Liver (tissue), 9 donors: ENCODE data around the gene GPHA2. TPM values are rescaled to one million over a fixed set of nuclear protein-coding genes. Genes with fewer than 3 reads are reported as not detected.

ENCODE experiments used
- DNase-seq: peaks from one replicate; pipeline ENCODE4 v3.0.0-alpha.2; 2017; ENCODE audit warnings: low spot score
- H3K27ac ChIP-seq, 2 donors: one replicate each; pipeline ENCODE4 v1.7.0; 2013; ENCODE audit warnings: inconsistent platforms in 2 of 2, low read length in 2 of 2, control low read depth in 1 of 2, low read depth in 1 of 2, mild to moderate bottlenecking in 1 of 2
- H3K27me3 ChIP-seq, 4 donors: one replicate each; pipeline versions ENCODE4 v1.6.1 to v1.7.0; 2013; ENCODE audit warnings: low read length in 3 of 4, inconsistent platforms in 1 of 4, mild to moderate bottlenecking in 1 of 4, moderate library complexity in 1 of 4; ENCODE audit not compliant: control insufficient read depth in 4 of 4, insufficient read depth in 4 of 4
- H3K36me3 ChIP-seq, 4 donors: one replicate each; pipeline versions ENCODE4 v1.6.1 to v1.7.0; 2013; ENCODE audit warnings: low read length in 3 of 4, mild to moderate bottlenecking in 3 of 4, low read depth in 1 of 4, moderate library complexity in 1 of 4; ENCODE audit not compliant: control insufficient read depth in 4 of 4, insufficient read depth in 3 of 4
- H3K4me1 ChIP-seq, 4 donors: one replicate each; pipeline versions ENCODE4 v1.6.1 to v1.7.0; 2013; ENCODE audit warnings: low read length in 3 of 4, mild to moderate bottlenecking in 3 of 4, moderate library complexity in 1 of 4; ENCODE audit not compliant: control insufficient read depth in 4 of 4, insufficient read depth in 4 of 4
- H3K4me3 ChIP-seq, 3 donors: one replicate each; pipeline versions ENCODE4 v1.6.1 to v1.7.0; 2013; ENCODE audit warnings: low read length in 3 of 3, control low read depth in 1 of 3, low read depth in 1 of 3, mild to moderate bottlenecking in 1 of 3
- H3K9ac ChIP-seq, 2 donors: one replicate each; pipeline ENCODE4 v1.7.0; 2013; ENCODE audit warnings: low read length in 2 of 2, mild to moderate bottlenecking in 2 of 2, moderate library complexity in 2 of 2, control low read depth in 1 of 2, low read depth in 1 of 2
- H3K9me3 ChIP-seq, 4 donors: one replicate each; pipeline versions ENCODE4 v1.6.1 to v1.7.0; 2013; ENCODE audit warnings: low read length in 3 of 4; ENCODE audit not compliant: control insufficient read depth in 4 of 4
- EGR1 ChIP-seq, 2 donors: IDR thresholded peaks; 2 replicates each; pipeline ENCODE4 v1.6.1; 2016 to 2018; ENCODE audit warnings: antibody characterized with exemption in 2 of 2, low read depth in 2 of 2
- FOXA1 ChIP-seq: IDR thresholded peaks from 2 replicates; pipeline ENCODE4 v1.6.1; 2016; ENCODE audit warnings: antibody characterized with exemption
- FOXA2 ChIP-seq: IDR thresholded peaks from 2 replicates; pipeline ENCODE4 v1.6.1; 2016; ENCODE audit warnings: antibody characterized with exemption
- GABPA ChIP-seq, 2 donors: IDR thresholded peaks in 1 of 2; conservative IDR thresholded peaks in 1 of 2; 2 replicates each; pipeline ENCODE4 v1.6.1; 2016; ENCODE audit warnings: antibody characterized with exemption in 2 of 2, mild to moderate bottlenecking in 1 of 2, moderate library complexity in 1 of 2
- HNF4A ChIP-seq, 2 donors: conservative IDR thresholded peaks; 2 replicates each; pipeline ENCODE4 v1.6.1; 2016; ENCODE audit warnings: antibody characterized with exemption in 2 of 2, mild to moderate bottlenecking in 2 of 2
- HNF4G ChIP-seq: IDR thresholded peaks from 2 replicates; pipeline ENCODE4 v1.6.1; 2016; ENCODE audit warnings: antibody characterized with exemption
- JUND ChIP-seq, 2 donors: IDR thresholded peaks; 2 replicates each; pipeline ENCODE4 v1.6.1; 2016; ENCODE audit warnings: antibody characterized with exemption in 2 of 2
- NR2F2 ChIP-seq: IDR thresholded peaks from 2 replicates; pipeline ENCODE4 v1.6.1; 2016; ENCODE audit warnings: antibody characterized with exemption
- RAD21 ChIP-seq, 2 donors: IDR thresholded peaks; 2 replicates each; pipeline ENCODE4 v1.6.1; 2016; ENCODE audit warnings: antibody characterized with exemption in 2 of 2, mild to moderate bottlenecking in 2 of 2
- RXRA ChIP-seq, 2 donors: IDR thresholded peaks; 2 replicates each; pipeline ENCODE4 v1.6.1; 2017 to 2018; ENCODE audit warnings: antibody characterized with exemption in 2 of 2, mild to moderate bottlenecking in 1 of 2
- SP1 ChIP-seq: IDR thresholded peaks from 2 replicates; pipeline ENCODE4 v1.6.1; 2018; ENCODE audit warnings: antibody characterized with exemption, mild to moderate bottlenecking
- TAF1 ChIP-seq: conservative IDR thresholded peaks from 2 replicates; pipeline ENCODE4 v1.6.1; 2016; ENCODE audit warnings: antibody characterized with exemption, mild to moderate bottlenecking
- YY1 ChIP-seq: IDR thresholded peaks from 2 replicates; pipeline ENCODE4 v1.6.1; 2016; ENCODE audit warnings: antibody characterized with exemption, mild to moderate bottlenecking
- WGBS: extraction: QIAGEN DNeasy Blood & Tissue Kit; methylation state at CpG from one replicate; pipeline ENCODE4 v1.1.7; 2013; 5-methylcytosine and 5-hydroxymethylcytosine counted together
- polyA plus RNA-seq, 2 donors: library from polyadenylated mRNA; stranded (reverse) in 1 of 2; unstranded in 1 of 2; fragments of 200-250 nt in 1 of 2; fragments of >200 nt in 1 of 2; fragmentation: Nextera tagmentation in 1 of 2; extraction: Ambion mirVana in 1 of 2; gene quantifications; one replicate each; pipeline versions ENCODE4 v1.2.1 to v1.2.3, GENCODE V29; 2013 to 2015
- total RNA-seq, 2 donors: library from RNA; depleted of rRNA; stranded (reverse); fragments of >200 nt; gene quantifications; one replicate each; pipeline ENCODE4 v1.2.3, GENCODE V29; 2014
- TF ChIP-seq, protein P1 (sequence below): IDR thresholded peaks from 2 replicates; pipeline ENCODE4 v1.6.1; 2016; ENCODE audit warnings: antibody characterized with exemption
- TF ChIP-seq, protein P2 (sequence below): fragments of 150-350 bp; IDR thresholded peaks from 2 replicates; pipeline ENCODE4 v1.5.1; 2017; ENCODE audit warnings: improper control_type of control experiment, low read depth, low read length; ENCODE audit not compliant: missing input control
- TF ChIP-seq, protein P3 (sequence below): IDR thresholded peaks from 2 replicates; pipeline ENCODE4 v1.6.1; 2016; ENCODE audit warnings: antibody characterized with exemption, mild to moderate bottlenecking
- TF ChIP-seq, protein P4 (sequence below): IDR thresholded peaks from 2 replicates; pipeline ENCODE4 v1.6.1; 2016; ENCODE audit warnings: antibody characterized with exemption
- TF ChIP-seq, protein P5 (sequence below): IDR thresholded peaks from 2 replicates; pipeline ENCODE4 v1.6.1; 2016; ENCODE audit warnings: antibody characterized with exemption
- donor health status: healthy.
- donor health status: healthy.
- donor health status: healthy.
- donor health status: healthy.
- donor health status: healthy.

Gene GPHA2
- total and polyA plus RNA-seq, 4 donors = not detected

DNA sequence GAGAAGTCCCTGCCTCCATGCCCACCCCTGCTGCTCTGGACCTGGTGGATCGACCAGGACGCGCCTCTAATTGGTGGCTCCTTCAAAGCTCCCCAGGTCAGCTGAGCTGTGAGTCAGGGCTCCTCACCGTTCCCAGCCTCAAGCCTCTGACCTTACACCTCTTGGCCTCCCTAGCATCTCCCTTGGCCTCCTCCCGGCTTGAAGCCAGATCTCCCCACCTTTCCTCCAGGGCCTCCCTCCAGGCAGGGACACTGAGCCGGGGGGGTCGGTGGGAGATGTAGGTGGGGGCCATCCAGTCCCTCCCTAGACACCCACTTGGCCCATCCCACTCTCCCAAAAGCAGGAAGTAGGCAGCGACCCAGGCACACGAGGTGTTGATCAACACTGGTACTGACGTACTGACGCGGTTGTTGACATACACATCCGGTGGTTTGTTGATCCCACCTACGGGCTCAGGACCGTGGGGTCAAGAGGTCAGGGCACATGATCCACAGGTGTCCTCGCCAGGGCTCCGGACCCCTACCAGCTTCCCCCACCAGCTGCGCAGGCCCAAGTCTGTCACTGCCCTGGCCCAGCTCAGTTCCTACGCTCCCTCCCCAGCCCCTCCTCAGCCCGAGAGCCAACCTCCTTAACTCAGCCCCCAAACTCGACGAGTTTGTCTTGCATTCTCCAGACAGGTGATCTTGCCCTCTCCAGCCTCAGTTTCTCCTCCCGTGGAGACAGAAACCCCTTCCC is 19.5 kb downstream of the GPHA2 start:
- H3K9me3 ChIP-seq = no peaks in the 10 kb centered on the region
- WGBS = 10% methylated on average over 23 of the region's 23 CpGs
- DNase-seq = peak; percentile 53

More for the DNA sequence above, 19.5 kb downstream of the GPHA2 start:
- H3K27me3 ChIP-seq = no peaks in the 10 kb centered on the region
- H3K36me3 ChIP-seq = peaks cover 14 to 29% (median 22%) of the 10 kb centered on the region in 4 donors
- peak overlapping the region; percentile 64 to 96 (median 83) for H3K4me3 ChIP-seq
- no peak for TF ChIP-seq YY1
- TF ChIP-seq RXRA (IDR thresholded peaks at IDR 0.05) = peak; percentile 58 to 82
- TF ChIP-seq FOXA2 = no peak
- TF ChIP-seq, protein P1, sequence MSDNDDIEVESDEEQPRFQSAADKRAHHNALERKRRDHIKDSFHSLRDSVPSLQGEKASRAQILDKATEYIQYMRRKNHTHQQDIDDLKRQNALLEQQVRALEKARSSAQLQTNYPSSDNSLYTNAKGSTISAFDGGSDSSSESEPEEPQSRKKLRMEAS = no peak
- TF ChIP-seq SP1 = peak; percentile 28
- TF ChIP-seq, protein P2, sequence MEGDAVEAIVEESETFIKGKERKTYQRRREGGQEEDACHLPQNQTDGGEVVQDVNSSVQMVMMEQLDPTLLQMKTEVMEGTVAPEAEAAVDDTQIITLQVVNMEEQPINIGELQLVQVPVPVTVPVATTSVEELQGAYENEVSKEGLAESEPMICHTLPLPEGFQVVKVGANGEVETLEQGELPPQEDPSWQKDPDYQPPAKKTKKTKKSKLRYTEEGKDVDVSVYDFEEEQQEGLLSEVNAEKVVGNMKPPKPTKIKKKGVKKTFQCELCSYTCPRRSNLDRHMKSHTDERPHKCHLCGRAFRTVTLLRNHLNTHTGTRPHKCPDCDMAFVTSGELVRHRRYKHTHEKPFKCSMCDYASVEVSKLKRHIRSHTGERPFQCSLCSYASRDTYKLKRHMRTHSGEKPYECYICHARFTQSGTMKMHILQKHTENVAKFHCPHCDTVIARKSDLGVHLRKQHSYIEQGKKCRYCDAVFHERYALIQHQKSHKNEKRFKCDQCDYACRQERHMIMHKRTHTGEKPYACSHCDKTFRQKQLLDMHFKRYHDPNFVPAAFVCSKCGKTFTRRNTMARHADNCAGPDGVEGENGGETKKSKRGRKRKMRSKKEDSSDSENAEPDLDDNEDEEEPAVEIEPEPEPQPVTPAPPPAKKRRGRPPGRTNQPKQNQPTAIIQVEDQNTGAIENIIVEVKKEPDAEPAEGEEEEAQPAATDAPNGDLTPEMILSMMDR = no peak
- no peak for TF ChIP-seq JUND (IDR thresholded peaks at IDR 0.05)
- TF ChIP-seq FOXA1 = no peak
- TF ChIP-seq, protein P3, sequence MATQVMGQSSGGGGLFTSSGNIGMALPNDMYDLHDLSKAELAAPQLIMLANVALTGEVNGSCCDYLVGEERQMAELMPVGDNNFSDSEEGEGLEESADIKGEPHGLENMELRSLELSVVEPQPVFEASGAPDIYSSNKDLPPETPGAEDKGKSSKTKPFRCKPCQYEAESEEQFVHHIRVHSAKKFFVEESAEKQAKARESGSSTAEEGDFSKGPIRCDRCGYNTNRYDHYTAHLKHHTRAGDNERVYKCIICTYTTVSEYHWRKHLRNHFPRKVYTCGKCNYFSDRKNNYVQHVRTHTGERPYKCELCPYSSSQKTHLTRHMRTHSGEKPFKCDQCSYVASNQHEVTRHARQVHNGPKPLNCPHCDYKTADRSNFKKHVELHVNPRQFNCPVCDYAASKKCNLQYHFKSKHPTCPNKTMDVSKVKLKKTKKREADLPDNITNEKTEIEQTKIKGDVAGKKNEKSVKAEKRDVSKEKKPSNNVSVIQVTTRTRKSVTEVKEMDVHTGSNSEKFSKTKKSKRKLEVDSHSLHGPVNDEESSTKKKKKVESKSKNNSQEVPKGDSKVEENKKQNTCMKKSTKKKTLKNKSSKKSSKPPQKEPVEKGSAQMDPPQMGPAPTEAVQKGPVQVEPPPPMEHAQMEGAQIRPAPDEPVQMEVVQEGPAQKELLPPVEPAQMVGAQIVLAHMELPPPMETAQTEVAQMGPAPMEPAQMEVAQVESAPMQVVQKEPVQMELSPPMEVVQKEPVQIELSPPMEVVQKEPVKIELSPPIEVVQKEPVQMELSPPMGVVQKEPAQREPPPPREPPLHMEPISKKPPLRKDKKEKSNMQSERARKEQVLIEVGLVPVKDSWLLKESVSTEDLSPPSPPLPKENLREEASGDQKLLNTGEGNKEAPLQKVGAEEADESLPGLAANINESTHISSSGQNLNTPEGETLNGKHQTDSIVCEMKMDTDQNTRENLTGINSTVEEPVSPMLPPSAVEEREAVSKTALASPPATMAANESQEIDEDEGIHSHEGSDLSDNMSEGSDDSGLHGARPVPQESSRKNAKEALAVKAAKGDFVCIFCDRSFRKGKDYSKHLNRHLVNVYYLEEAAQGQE = no peak
- TF ChIP-seq, protein P4, sequence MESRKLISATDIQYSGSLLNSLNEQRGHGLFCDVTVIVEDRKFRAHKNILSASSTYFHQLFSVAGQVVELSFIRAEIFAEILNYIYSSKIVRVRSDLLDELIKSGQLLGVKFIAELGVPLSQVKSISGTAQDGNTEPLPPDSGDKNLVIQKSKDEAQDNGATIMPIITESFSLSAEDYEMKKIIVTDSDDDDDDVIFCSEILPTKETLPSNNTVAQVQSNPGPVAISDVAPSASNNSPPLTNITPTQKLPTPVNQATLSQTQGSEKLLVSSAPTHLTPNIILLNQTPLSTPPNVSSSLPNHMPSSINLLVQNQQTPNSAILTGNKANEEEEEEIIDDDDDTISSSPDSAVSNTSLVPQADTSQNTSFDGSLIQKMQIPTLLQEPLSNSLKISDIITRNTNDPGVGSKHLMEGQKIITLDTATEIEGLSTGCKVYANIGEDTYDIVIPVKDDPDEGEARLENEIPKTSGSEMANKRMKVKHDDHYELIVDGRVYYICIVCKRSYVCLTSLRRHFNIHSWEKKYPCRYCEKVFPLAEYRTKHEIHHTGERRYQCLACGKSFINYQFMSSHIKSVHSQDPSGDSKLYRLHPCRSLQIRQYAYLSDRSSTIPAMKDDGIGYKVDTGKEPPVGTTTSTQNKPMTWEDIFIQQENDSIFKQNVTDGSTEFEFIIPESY = no peak
- peak in 1 of 2 donors; percentile 17 for TF ChIP-seq GABPA (IDR thresholded peaks at IDR 0.05 in 1 of 2, conservative IDR thresholded peaks at IDR 0.05 in 1 of 2)
- peak; percentile 10 to 47 for TF ChIP-seq HNF4A (conservative IDR thresholded peaks at IDR 0.05)
- no peak for TF ChIP-seq TAF1
- peak; percentile 88 for TF ChIP-seq NR2F2
- TF ChIP-seq EGR1 (IDR thresholded peaks at IDR 0.05; ENCODE audit: low read depth in 2 of 2) = no peak
- TF ChIP-seq, protein P5, sequence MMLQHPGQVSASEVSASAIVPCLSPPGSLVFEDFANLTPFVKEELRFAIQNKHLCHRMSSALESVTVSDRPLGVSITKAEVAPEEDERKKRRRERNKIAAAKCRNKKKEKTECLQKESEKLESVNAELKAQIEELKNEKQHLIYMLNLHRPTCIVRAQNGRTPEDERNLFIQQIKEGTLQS = no peak
- TF ChIP-seq HNF4G = no peak
- no peak for TF ChIP-seq RAD21 (IDR thresholded peaks at IDR 0.05)
- H3K9ac ChIP-seq = peak overlapping the region; percentile 86 to 100
- H3K4me1 ChIP-seq = peaks cover 11 to 24% (median 17%) of the 10 kb centered on the region in 4 donors
- peak overlapping the region; percentile 88 to 94 for H3K27ac ChIP-seq
